CD4-positive, CD25-positive, alpha-beta regulatory T cell (primary cell): ENCODE data around the gene HOXC13. TPM values are rescaled to one million over a fixed set of nuclear protein-coding genes. Genes with fewer than 3 reads are reported as not detected.

Experiments used
- ATAC-seq, 2 donors: fragments of 150-1000 bp; cut with Tn5 transposase; one replicate each; pipeline ENCODE4 v1.10.0; 2021; ENCODE audit warnings: low read depth in 2 of 2, moderate number of reproducible peaks in 2 of 2, moderate library complexity in 1 of 2
- DNase-seq, 3 donors: peaks; one replicate each; pipeline versions ENCODE4 v3.0.0 to v3.0.0-alpha.2; 2012 to 2022; ENCODE audit warnings: mixed read lengths in 1 of 3
- H3K27ac ChIP-seq: one replicate; pipeline ENCODE4 v1.7.0; 2013; ENCODE audit warnings: mild to moderate bottlenecking, low read length; ENCODE audit not compliant: insufficient read depth, poor library complexity, severe bottlenecking
- H3K27me3 ChIP-seq: one replicate; pipeline ENCODE4 v1.7.0; 2013; ENCODE audit warnings: low read length; ENCODE audit not compliant: control insufficient read depth, insufficient read depth
- H3K36me3 ChIP-seq: one replicate; pipeline ENCODE4 v1.7.0; 2013; ENCODE audit warnings: mild to moderate bottlenecking, low read length, moderate library complexity; ENCODE audit not compliant: control insufficient read depth, insufficient read depth
- H3K4me1 ChIP-seq: 2 replicates; pipeline ENCODE4 v1.7.0; 2013; ENCODE audit warnings: mild to moderate bottlenecking, low read length; ENCODE audit not compliant: insufficient read depth, control insufficient read depth, poor library complexity, severe bottlenecking
- H3K4me3 ChIP-seq: one replicate; pipeline ENCODE4 v1.7.0; 2013; ENCODE audit warnings: low read depth, mild to moderate bottlenecking, low read length, moderate library complexity
- H3K9me3 ChIP-seq, 2 experiments: 1 replicate in 1 of 2; 2 replicates in 1 of 2; pipeline ENCODE4 v1.7.0; 2013; ENCODE audit warnings: low read length in 2 of 2, mild to moderate bottlenecking in 1 of 2, moderate library complexity in 1 of 2; ENCODE audit not compliant: control insufficient read depth in 2 of 2
- H3K27ac Mint-ChIP-seq, 3 donors: one replicate each; pipeline ENCODE4 v1.8.0; 2020 to 2022; ENCODE audit warnings: mild to moderate bottlenecking in 3 of 3, mixed read lengths in 3 of 3, moderate library complexity in 2 of 3
- H3K27me3 Mint-ChIP-seq: one replicate; pipeline ENCODE4 v1.8.0; 2022; ENCODE audit warnings: mild to moderate bottlenecking, mixed read lengths
- H3K36me3 Mint-ChIP-seq: one replicate; pipeline ENCODE4 v1.8.0; 2020; ENCODE audit warnings: mixed read lengths
- H3K4me1 Mint-ChIP-seq, 4 donors: one replicate each; pipeline ENCODE4 v1.8.0; 2020 to 2022; ENCODE audit warnings: mixed read lengths in 4 of 4, mild to moderate bottlenecking in 1 of 4
- H3K4me3 Mint-ChIP-seq, 4 donors: one replicate each; pipeline ENCODE4 v1.8.0; 2020 to 2022; ENCODE audit warnings: mild to moderate bottlenecking in 4 of 4, mixed read lengths in 4 of 4, moderate library complexity in 3 of 4
- H3K9me3 Mint-ChIP-seq, 7 donors: one replicate each; pipeline ENCODE4 v1.8.0; 2020 to 2022; ENCODE audit warnings: mixed read lengths in 7 of 7, mild to moderate bottlenecking in 3 of 7, moderate library complexity in 2 of 7
- polyA plus RNA-seq, 4 donors: library from polyadenylated mRNA; unstranded; fragments of 300-500 nt; fragmentation: Illumina TruSeq; gene quantifications; one replicate each; pipeline ENCODE4 v1.2.3, GENCODE V29; 2021
- total RNA-seq: library from RNA; stranded (reverse); gene quantifications from one replicate; pipeline ENCODE4 v1.2.3, GENCODE V29; 2022

Gene HOXC13
- total and polyA plus RNA-seq, 5 donors from 2014 or later = not detected

- H3K27me3 ChIP-seq = peaks cover 59% of the 10 kb centered on the region
- Mint-ChIP-seq H3K36me3 (peaks cover 4% of the 10 kb centered on the region), H3K27me3 (peaks cover 95% of the 10 kb centered on the region), H3K4me3 (peak within 1 kb of the TSS in 3 of 4 donors; percentile 21 to 58 (median 46)), H3K9me3 (peaks cover 0 to 7% (median 0%) of the 10 kb centered on the region in 7 donors), H3K4me1 (peaks cover 0 to 45% (median 20%) of the 10 kb centered on the region in 4 donors), H3K27ac (peak within 1 kb of the TSS in 2 of 3 donors; percentile 38 to 56)
- peaks cover 25% of the 10 kb centered on the region for H3K4me1 ChIP-seq
- H3K27ac ChIP-seq = no peak within 1 kb of the TSS
- ATAC-seq (no peak), DNase-seq (no peak)
- H3K4me3 ChIP-seq = no peak within 1 kb of the TSS
- peaks cover 0 to 6% of the 10 kb centered on the region in 2 experiments for H3K9me3 ChIP-seq
- no peaks in the 10 kb centered on the region for H3K36me3 ChIP-seq
These were observed 16.0 kb downstream of the HOXC13 start, which contains the start of gene HOXC12 for GRCh38 chr12:53954694-53955035. Gene HOXC12 (plus strand): TSS chr12:53954903. CDS start chr12:53954930, 27 bp downstream.

GRCh38 chr12:53955036-53955775 is 16.6 kb downstream of the HOXC13 start:
- H3K9me3 Mint-ChIP-seq = peaks cover 0 to 7% (median 0%) of the 10 kb centered on the region in 7 donors
- H3K4me3 ChIP-seq = no peak overlapping the region
- peak overlapping the region in 1 of 3 donors; percentile 38 for H3K27ac Mint-ChIP-seq
- peaks cover 0 to 6% of the 10 kb centered on the region in 2 experiments for H3K9me3 ChIP-seq
- H3K27me3 ChIP-seq = peaks cover 63% of the 10 kb centered on the region
- no peak for DNase-seq
- peaks cover 25% of the 10 kb centered on the region for H3K4me1 ChIP-seq
- H3K27ac ChIP-seq = no peak overlapping the region
- no peak overlapping the region for H3K4me3 Mint-ChIP-seq
- peaks cover 0 to 45% (median 23%) of the 10 kb centered on the region in 4 donors for H3K4me1 Mint-ChIP-seq
- no peaks in the 10 kb centered on the region for H3K36me3 ChIP-seq
- no peak for ATAC-seq
- peaks cover 4% of the 10 kb centered on the region for H3K36me3 Mint-ChIP-seq
- H3K27me3 Mint-ChIP-seq = peaks cover 95% of the 10 kb centered on the region

GRCh38 chr12:53955776-53956250 is 17.2 kb downstream of the HOXC13 start:
- Mint-ChIP-seq H3K27ac (peak overlapping the region in 1 of 3 donors; percentile 38), H3K9me3 (peaks cover 0 to 7% (median 0%) of the 10 kb centered on the region in 7 donors), H3K36me3 (peaks cover 4% of the 10 kb centered on the region)

GRCh38 chr12:53956251-53956887 is 17.7 kb downstream of the HOXC13 start:
- H3K4me3 Mint-ChIP-seq = peak overlapping the region in 2 of 4 donors; percentile 50 to 58
- Histone ChIP-seq H3K4me3 (no peak overlapping the region), H3K27ac (no peak overlapping the region), H3K9me3 (peaks cover 0 to 6% of the 10 kb centered on the region in 2 experiments), H3K4me1 (peaks cover 26% of the 10 kb centered on the region), H3K27me3 (peaks cover 59% of the 10 kb centered on the region), H3K36me3 (no peaks in the 10 kb centered on the region)
- ATAC-seq (no peak), DNase-seq (no peak)
- H3K27me3 Mint-ChIP-seq = peaks cover 89% of the 10 kb centered on the region
- peaks cover 4% of the 10 kb centered on the region for H3K36me3 Mint-ChIP-seq
- H3K27ac Mint-ChIP-seq = peak overlapping the region in 1 of 3 donors; percentile 29
- H3K9me3 Mint-ChIP-seq = peaks cover 0 to 7% (median 0%) of the 10 kb centered on the region in 7 donors
- H3K4me1 Mint-ChIP-seq = peaks cover 0 to 42% (median 24%) of the 10 kb centered on the region in 4 donors

More at GRCh38 chr12:53955776-53956250, 17.2 kb downstream of the HOXC13 start:
- no peak for ATAC-seq
- no peak overlapping the region for H3K4me3 ChIP-seq
- no peak overlapping the region for H3K27ac ChIP-seq
- Mint-ChIP-seq H3K4me1 (peaks cover 0 to 45% (median 26%) of the 10 kb centered on the region in 4 donors), H3K4me3 (peak overlapping the region in 3 of 4 donors; percentile 21 to 58 (median 50)), H3K27me3 (peaks cover 95% of the 10 kb centered on the region)
- peaks cover 61% of the 10 kb centered on the region for H3K27me3 ChIP-seq
- H3K9me3 ChIP-seq = peaks cover 0 to 6% of the 10 kb centered on the region in 2 experiments
- peaks cover 25% of the 10 kb centered on the region for H3K4me1 ChIP-seq
- DNase-seq = no peak
- no peaks in the 10 kb centered on the region for H3K36me3 ChIP-seq

- H3K4me1 ChIP-seq = peaks cover 22% of the 10 kb centered on the region
- Mint-ChIP-seq H3K4me1 (peaks cover 0 to 42% (median 24%) of the 10 kb centered on the region in 4 donors), H3K27me3 (peaks cover 89% of the 10 kb centered on the region), H3K4me3 (peak overlapping the region in 1 of 4 donors; percentile 57), H3K9me3 (peaks cover 0 to 7% (median 0%) of the 10 kb centered on the region in 7 donors), H3K36me3 (peaks cover 4% of the 10 kb centered on the region), H3K27ac (no peak overlapping the region)
- peaks cover 0 to 6% of the 10 kb centered on the region in 2 experiments for H3K9me3 ChIP-seq
- H3K36me3 ChIP-seq = no peaks in the 10 kb centered on the region
- ATAC-seq (no peak), DNase-seq (no peak)
- no peak overlapping the region for H3K4me3 ChIP-seq
- peaks cover 62% of the 10 kb centered on the region for H3K27me3 ChIP-seq
- no peak overlapping the region for H3K27ac ChIP-seq
These were observed 18.4 kb downstream of the HOXC13 start for GRCh38 chr12:53956914-53957536.

GRCh38 chr12:53958128-53958527 is 19.5 kb downstream of the HOXC13 start:
- H3K4me3 ChIP-seq = no peak overlapping the region
- Mint-ChIP-seq H3K27me3 (peaks cover 89% of the 10 kb centered on the region), H3K36me3 (peaks cover 4% of the 10 kb centered on the region), H3K27ac (no peak overlapping the region), H3K4me1 (peaks cover 0 to 37% (median 21%) of the 10 kb centered on the region in 4 donors), H3K9me3 (peaks cover 0 to 8% (median 0%) of the 10 kb centered on the region in 7 donors), H3K4me3 (peak overlapping the region in 2 of 4 donors; percentile 10 to 51)
- H3K27ac ChIP-seq = no peak overlapping the region
- H3K27me3 ChIP-seq = peaks cover 64% of the 10 kb centered on the region
- peaks cover 0 to 6% of the 10 kb centered on the region in 2 experiments for H3K9me3 ChIP-seq
- no peaks in the 10 kb centered on the region for H3K36me3 ChIP-seq
- H3K4me1 ChIP-seq = peaks cover 19% of the 10 kb centered on the region
- DNase-seq (no peak), ATAC-seq (no peak)

GRCh38 chr12:53959314-53959713 is 20.7 kb downstream of the HOXC13 start:
- peaks cover 88% of the 10 kb centered on the region for H3K27me3 Mint-ChIP-seq
- Histone ChIP-seq H3K36me3 (no peaks in the 10 kb centered on the region), H3K9me3 (no peaks in the 10 kb centered on the region), H3K4me1 (peaks cover 19% of the 10 kb centered on the region), H3K27ac (no peak overlapping the region), H3K4me3 (no peak overlapping the region), H3K27me3 (peaks cover 65% of the 10 kb centered on the region)
- H3K36me3 Mint-ChIP-seq = peaks cover 4% of the 10 kb centered on the region
- H3K9me3 Mint-ChIP-seq = peaks cover 0 to 9% (median 0%) of the 10 kb centered on the region in 7 donors
- no peak overlapping the region for H3K27ac Mint-ChIP-seq
- peaks cover 0 to 39% (median 18%) of the 10 kb centered on the region in 4 donors for H3K4me1 Mint-ChIP-seq
- H3K4me3 Mint-ChIP-seq = peak overlapping the region in 2 of 4 donors; percentile 38 to 43
- ATAC-seq (no peak), DNase-seq (no peak)
